Middle frontal gyrus (tissue), 1 donor: ENCODE measurements around the gene MBOAT7.

Experiments used
- DNase-seq: peaks from one replicate; pipeline ENCODE4 v3.0.0-alpha.2; 2015; ENCODE audit warnings: low spot score; ENCODE audit errors: extremely low spot score

MBOAT7 gene

GRCh38 chr19:54164369-54165068 is 24.9 kb downstream of the MBOAT7 start:
- DNase-seq, result no peak

GRCh38 chr19:54162884-54163283 is 26.5 kb downstream of the MBOAT7 start:
- no peak for DNase-seq

- DNase-seq, result peak; percentile 4
Measured at GRCh38 chr19:54162241-54162805, 27.1 kb downstream of the MBOAT7 start.

GRCh38 chr19:54160854-54161253 is 28.5 kb downstream of the MBOAT7 start:
- DNase-seq, result no peak

- DNase-seq, result peak; percentile 15
Measured at GRCh38 chr19:54160182-54160811, 29.1 kb downstream of the MBOAT7 start.

- peak; percentile 100 for DNase-seq
Measured at GRCh38 chr19:54159352-54160181, 29.8 kb downstream of the MBOAT7 start, which contains the start of gene LENG1. Gene LENG1 (minus strand): TSS chr19:54159721. CDS start chr19:54159695, 26 bp downstream.

GRCh38 chr19:54158812-54159351 is 30.5 kb downstream of the MBOAT7 start:
- DNase-seq, result peak; percentile 4

DNA sequence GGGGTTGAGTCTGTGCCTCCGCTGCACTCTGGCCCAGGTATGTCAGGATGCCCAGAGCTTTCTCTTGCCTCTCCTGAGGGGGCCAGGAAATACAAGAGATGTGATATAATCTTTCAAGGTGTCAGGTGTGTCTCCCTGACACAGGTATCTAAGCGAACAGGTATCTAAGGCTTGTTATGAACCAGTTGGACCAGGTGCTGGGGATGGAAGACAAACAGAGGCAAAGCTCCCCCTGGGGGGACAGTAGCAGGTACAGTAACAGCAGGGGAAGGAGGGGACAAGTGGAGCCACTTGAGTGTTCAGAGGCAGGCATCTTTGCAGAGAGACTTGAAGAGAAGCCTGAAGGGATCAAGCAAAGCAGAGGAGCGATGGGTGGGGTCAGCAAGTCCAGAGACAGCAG is 32.4 kb downstream of the MBOAT7 start:
- no peak for DNase-seq

DNA sequence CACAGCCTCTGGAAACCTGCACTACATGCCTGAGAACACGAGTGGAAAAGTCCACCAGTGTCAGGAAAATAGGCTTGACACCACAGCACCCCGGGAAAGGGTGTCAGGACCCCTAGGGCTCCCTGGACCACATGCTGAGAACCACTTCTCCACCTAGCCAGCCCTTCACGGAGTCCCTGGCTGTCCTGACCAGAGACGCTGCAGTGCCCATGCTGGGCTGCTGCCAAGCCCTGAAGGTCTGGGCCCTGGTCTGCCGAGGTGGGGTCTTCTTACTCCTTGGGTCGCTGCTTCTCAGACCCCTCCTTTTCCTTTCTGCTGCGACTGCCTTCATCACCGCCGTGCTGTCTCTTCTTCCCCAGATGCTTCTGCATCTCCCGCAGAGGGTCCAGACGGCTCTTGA is 32.9 kb downstream of the MBOAT7 start:
- no peak for DNase-seq

- DNase-seq, result no peak
Measured at GRCh38 chr19:54155694-54156093, 33.7 kb downstream of the MBOAT7 start.

DNA sequence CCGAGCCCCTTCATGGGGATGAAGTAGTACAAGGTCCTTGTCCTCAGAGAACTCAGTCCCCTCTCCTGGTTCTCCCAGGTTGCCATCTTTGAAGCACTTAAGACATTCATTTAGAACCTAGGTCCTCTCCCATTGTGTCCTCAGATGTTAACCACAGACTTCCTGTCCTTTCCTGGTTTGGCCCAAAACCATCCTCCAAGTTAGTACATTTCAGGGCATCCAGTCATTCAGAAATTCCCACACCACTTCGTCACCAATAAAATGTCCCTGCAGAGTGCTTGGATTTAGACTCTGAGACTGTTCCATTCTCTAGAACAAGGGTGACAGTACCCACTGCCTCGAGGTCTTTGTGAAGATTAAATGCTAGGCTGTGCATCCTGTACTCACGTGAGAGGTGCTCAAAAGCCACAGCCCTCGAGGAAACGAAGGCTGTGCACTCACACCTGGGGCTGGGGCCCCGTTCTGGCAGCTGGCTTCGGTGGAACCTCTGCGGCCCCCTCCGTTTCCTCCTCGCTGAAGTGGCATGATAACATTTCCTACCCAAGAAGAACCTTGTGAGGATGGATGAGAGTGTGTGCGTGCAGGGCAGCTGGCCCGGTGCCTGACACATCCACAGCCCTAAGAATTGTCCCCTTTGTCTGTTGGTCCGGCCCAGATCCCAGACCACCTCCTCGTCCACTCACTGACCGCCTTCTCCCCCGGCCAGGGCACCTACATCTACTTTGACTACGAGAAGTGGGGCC is 34.6 kb downstream of the MBOAT7 start:
- DNase-seq, result no peak

DNA sequence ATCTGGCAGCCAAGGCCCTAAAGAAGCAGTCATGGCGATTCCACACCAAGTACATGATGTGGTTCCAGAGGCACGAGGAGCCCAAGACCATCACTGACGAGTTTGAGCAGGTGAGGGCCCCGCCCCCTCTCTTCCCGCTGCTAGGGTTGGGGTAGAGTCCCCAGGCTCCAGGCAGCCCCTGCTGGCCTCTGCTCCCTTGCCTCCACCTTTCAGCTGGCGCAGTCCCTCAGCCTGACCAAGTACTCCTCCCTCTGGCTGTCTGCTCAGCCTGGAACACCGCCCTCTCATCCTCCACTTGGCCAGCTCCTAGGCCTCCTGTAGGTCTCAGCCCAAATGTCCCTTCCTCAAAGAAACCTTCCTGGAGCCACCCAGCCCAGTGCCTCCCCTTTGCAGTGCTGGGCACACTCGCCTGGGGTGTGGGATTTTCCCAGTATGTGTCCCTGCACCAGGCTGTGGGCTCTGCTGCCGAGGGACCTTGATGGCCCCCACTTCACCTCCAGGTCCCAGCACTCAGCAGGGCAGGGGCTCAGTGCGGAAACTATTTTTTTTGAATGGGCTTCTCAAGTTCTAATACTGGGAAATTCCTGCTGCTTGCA is 35.6 kb downstream of the MBOAT7 start:
- DNase-seq, result no peak

GRCh38 chr19:54152878-54153524 is 36.4 kb downstream of the MBOAT7 start:
- no peak for DNase-seq

- DNase-seq, result no peak
Measured at GRCh38 chr19:54152267-54152666, 37.1 kb downstream of the MBOAT7 start.

DNA sequence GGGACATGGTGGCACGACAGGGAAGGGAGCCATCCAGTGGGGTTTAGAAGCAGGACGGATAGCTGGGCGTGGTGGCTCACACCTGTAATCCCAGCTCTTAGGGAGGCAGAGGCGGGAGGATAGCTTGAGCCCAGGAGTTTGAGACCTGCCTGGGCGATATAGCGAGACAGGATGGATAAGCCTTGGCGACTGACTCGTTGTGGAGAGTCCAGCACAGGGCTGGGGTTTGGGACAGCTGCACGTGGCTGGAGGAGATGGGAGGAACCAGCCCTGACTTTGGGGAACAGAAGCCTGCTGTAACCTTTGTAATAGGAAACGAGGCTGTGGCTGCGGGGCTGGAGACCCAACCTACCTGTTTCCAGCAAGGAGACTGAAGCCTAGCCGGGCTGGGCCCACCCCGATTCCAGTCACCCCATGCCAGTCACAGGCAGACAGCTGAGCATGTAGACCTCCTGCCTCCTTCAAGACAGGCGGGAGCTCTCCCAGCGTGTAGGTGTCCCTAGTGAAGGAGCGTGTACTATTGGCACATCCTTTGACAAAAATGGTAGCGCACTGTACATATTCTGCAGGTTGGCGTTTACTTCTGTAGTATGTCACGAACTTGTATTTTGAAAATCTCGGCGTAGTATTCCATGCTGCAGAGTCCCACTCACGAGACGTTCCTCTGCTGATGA is 37.9 kb downstream of the MBOAT7 start:
- DNase-seq, result no peak

DNA sequence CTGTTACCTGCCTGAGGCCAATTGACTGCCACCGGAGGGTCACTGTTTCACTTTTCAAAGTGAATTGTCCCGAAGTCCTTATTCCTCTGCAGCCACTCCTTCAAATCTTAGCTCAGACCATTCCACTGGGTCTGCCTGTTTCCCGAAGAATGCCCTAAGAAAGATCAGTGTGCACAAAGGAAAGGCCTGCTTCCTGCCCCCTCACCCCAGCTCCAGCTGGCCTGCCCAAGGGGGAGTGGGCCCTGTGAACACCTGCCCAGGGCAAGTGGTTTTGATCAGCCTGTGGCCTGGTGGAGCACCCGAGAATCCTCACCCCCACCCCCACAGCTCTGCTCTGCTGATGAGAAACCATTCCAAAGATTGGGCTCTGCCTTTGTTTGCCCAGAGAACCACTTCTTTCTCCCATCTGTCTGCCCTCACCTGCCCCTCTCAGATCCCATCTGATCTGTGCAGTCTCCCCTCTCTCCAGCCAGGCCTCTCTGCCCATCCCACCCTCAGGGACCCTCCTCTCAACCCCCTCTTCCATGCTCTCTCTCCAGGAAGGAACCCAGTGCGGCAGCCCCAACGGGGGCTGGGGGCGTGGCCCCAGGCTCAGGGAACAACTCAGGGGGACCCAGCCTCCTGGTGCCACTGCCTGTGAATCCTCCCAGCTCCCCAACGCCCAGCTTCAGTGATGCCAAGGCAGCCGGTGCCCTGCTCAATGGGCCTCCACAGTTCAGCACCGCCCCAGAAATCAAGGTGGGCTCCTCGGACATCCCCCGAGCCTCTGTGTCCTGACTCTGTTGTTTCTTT is 40.2 kb downstream of the MBOAT7 start:
- no peak for DNase-seq

DNA sequence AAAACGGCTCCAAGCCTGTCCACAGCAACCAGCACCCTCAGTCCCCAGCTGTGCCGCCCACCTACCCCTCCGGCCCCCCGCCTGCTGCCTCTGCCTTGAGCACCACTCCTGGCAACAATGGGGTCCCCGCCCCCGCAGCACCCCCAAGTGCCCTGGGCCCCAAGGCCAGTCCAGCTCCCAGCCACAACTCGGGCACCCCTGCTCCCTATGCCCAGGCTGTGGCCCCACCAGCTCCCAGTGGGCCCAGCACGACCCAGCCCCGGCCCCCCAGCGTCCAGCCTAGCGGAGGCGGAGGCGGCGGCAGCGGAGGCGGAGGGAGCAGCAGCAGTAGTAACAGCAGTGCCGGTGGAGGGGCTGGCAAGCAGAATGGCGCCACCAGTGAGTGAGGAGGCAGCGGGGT is 41.2 kb downstream of the MBOAT7 start:
- no peak for DNase-seq

- no peak for DNase-seq
Measured at GRCh38 chr19:54147676-54148075, 41.7 kb downstream of the MBOAT7 start.
